GM15510 (cell line): ENCODE results near the gene SLIT1.

ENCODE experiments used
- POLR2A ChIP-seq: IDR thresholded peaks from 3 replicates; pipeline ENCODE4 v1.6.1; 2011; ENCODE audit warnings: borderline replicate concordance; ENCODE audit not compliant: insufficient read length; ENCODE audit errors: extremely low read depth

Gene SLIT1

DNA sequence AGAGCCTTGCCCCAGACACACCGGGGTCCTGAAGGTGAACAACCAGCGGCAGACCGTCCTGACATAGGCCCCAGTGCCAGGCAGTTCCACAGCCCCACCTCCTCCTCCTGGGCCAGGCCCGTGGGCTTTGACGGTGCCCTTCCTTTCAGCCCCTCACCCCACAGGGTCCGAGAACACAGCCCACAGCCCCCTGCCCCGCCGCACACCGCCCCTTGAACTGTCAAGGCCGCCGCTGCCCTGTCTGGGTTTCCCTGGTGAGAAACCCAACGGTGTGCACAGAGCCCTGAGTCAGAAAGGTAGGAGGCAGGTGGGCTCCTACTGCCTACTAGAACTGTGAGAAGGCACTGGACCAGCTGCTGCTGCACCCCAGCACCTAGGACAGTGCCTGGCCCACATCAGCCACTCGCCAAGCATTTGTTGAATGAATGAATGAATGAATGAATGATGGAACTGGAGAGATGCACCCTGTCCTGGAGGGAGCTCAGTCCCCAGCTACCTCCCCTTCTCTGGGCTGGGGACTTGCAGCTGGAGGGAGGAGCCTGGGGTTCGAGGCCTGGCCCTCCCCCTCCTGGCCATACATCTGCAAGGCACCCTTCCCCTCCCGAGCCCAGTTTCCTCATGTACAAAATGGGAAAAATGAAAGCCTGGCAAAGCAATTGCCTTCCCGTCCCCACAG is 117.9 kb downstream of the SLIT1 start:
- TF ChIP-seq POLR2A, result no peak

DNA sequence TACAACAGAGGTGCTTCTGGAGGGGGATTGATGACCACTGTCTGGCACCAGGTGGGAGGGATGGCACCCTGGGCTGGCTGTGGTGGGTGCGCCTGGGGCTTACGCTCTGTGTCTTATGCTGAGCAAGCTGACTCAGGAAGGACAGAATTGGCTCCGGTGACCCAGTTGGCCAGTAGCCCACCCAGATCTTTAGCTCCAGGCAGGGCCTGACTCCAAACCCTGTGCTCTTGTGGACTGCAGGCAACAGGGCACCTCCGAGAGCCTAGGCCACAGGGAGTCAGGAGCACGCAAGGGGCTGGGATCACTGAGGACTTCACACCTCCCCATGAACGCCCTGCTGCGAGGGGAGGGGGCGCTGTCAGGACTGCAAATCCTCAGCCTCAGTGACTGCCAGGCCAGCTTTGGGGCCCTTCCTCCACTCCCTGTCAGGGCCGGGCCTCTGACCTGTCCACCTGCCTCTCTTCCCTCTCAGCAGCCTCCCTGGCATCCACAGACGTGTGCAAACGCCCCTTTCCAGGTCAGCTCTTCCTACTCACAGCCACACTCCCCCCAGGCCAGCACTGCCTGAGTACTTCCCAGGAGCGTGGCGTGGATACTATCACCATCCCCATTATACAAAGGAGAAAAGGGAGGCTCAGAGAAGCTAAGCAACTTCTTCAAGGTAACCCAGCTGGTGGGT is 118.7 kb downstream of the SLIT1 start:
- TF ChIP-seq POLR2A, result no peak

DNA sequence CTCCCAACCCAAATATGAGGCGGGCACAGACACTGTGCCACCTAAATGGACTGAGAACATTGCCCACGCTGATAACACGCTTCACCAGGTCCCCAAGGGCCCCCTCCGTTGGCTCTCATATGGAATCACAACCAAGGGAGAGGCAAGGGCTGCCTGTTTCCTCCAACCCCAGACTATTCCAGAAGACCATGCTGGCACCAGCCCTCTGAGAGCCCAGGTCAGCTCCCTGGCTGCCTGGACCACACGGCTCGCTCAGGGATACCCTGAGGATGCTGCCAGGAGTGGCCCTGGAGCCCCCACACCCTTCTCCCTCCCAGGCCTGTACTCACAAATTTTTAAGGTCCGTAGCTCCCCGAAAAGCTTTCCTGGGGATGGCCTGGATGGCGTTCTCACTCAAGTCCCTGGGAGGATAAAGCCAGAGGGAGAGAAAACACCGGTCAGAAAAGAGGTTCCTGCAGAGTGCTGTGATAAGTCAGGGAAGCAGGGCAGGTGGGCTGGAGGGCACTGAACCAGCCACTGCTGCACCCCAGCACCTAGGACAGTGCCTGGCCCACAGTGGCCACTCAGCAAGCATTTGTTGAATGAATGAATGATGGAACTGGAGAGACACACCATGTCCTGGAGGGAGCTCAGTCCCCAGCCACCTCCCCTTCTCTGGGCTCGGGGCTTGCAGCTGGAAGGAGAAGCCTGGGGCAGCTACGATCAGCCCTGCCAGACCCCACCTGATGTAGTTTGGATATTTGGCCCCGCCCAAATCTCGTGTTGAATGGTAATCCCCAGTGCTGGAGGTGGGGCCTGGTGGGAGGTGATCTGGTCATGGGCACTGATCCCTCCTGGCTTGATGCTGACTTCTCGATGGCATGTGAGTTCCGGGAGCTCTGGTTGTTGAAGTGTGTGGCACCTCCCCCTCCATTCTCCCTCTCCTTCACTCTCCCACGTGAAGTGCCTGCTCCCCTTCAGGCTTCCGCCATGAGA is 119.8 kb downstream of the SLIT1 start:
- TF ChIP-seq POLR2A, result no peak

DNA sequence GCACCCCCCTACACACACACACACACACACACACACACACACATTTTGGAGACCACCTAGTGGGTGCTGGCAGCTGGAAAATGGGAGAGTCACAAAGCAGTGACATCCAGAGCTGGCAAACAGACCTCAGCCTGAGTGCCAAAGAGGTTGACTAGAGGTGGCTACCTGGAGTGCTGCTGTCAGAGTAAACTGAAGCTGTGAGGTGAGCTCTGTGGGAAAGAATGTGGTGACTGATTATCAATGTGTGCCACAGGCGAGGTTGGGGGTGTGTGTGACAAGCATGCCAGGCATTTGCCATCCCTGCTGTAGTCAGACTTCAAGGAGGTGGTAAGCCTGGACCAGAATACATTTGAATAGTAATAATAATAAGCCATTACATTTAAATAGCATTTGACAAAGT is 120.6 kb downstream of the SLIT1 start:
- TF ChIP-seq POLR2A, result no peak

GRCh38 chr10:97063983-97064837 is 121.5 kb downstream of the SLIT1 start:
- TF ChIP-seq POLR2A, result no peak

GRCh38 chr10:97063271-97063982 is 122.3 kb downstream of the SLIT1 start:
- TF ChIP-seq POLR2A, result no peak

DNA sequence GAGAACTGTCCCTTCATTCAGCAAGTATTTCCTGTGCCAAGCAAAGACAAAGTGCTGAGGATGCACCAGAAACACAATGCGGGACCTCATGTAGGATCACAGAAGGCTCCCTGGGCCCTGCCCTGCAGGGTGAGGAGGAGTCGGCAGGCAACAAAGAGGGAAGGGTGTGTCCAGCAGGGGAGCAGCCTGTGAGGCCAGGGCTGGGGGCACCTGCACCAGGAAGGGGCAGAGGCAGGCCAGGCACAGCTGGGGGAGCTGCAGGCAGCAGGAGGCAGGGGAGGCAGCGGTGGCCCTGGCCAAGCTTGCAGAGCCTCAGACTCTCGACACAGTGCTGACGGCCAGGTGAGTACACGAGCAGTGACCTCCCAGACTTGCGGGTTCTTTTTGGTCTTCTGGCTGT is 123.3 kb downstream of the SLIT1 start:
- TF ChIP-seq POLR2A, result no peak

DNA sequence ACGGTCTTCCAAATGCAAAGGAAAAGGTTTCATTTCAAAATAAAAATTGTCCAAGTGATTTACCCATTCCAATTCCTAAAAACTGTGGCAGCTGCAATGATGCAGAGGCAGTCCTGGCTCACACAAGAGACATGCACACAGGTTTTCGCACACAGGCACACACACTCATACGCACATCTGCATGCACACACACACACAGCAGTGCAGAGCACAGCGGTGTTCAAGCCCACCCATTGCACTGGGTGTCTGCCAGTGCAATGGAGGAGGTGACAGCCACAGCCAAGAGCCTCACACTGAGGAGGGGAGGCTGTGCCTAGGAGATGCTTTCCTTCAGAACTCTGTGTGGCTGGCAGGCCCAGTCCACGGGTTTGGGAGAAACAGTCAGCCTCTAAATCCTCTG is 123.7 kb downstream of the SLIT1 start:
- TF ChIP-seq POLR2A, result no peak

DNA sequence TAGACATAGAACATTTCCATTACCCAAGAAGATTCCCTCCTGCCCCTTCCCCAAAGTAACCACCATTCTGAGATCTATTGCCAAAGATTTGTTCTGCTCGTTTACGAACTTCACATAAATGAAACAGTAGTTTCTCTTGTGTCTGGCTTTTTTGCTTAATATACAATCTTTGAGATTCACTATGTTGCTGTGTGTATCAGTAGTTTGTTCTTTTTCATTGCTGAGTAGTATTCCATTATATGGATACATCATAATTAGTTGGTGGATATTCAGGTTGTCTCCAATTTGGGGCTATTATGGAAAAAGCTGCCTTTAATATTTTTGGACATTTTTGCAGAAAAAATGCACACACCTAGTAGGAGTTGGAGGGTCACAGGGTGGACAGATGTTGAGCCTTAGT is 124.3 kb downstream of the SLIT1 start:
- TF ChIP-seq POLR2A, result no peak

GRCh38 chr10:97060441-97061084 is 125.2 kb downstream of the SLIT1 start:
- TF ChIP-seq POLR2A, result no peak

DNA sequence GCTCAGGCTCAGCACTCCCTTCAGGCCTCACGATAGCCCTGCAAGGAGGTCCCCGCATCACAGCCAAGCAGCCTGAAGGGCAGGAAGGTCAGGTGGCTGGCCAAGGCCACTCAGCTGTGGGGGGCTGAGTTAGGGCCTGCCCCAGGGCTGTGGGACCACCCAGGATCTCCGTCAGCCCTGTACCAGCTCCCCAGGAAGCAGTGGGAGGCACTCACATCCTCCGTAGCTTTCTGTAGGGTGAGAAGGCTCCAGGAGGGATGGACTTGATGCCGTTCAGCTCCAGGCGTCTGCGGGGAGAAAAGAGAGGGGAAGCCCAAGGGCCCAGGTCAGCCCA is 125.9 kb downstream of the SLIT1 start:
- no peak for TF ChIP-seq POLR2A

GRCh38 chr10:97059006-97059871 is 126.5 kb downstream of the SLIT1 start:
- TF ChIP-seq POLR2A, result no peak
